CD4-positive, alpha-beta T cell treated with Interleukin-12 subunit alpha and Interleukin-12 subunit beta, for 1 hour (primary cell): ENCODE results near the gene FBXO40.
"Not testable (repeated sequence)": the region's sequence is repeated elsewhere in the genome, so short reads cannot be mapped to it uniquely, and the experiment has no call there.

Source experiments
- DNase-seq: peaks from one replicate; pipeline ENCODE4 v3.0.0-alpha.2; 2020

Gene FBXO40, protein sequence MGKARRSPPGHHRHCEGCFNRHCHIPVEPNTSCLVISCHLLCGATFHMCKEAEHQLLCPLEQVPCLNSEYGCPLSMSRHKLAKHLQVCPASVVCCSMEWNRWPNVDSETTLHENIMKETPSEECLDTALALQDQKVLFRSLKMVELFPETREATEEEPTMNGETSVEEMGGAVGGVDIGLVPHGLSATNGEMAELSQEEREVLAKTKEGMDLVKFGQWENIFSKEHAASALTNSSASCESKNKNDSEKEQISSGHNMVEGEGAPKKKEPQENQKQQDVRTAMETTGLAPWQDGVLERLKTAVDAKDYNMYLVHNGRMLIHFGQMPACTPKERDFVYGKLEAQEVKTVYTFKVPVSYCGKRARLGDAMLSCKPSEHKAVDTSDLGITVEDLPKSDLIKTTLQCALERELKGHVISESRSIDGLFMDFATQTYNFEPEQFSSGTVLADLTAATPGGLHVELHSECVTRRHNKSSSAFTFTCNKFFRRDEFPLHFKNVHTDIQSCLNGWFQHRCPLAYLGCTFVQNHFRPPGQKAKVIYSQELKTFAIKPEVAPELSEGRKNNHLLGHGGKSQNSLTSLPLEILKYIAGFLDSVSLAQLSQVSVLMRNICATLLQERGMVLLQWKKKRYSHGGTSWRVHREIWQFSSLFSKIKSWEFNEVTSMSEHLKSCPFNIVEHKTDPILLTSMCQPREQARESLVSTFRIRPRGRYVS

DNA sequence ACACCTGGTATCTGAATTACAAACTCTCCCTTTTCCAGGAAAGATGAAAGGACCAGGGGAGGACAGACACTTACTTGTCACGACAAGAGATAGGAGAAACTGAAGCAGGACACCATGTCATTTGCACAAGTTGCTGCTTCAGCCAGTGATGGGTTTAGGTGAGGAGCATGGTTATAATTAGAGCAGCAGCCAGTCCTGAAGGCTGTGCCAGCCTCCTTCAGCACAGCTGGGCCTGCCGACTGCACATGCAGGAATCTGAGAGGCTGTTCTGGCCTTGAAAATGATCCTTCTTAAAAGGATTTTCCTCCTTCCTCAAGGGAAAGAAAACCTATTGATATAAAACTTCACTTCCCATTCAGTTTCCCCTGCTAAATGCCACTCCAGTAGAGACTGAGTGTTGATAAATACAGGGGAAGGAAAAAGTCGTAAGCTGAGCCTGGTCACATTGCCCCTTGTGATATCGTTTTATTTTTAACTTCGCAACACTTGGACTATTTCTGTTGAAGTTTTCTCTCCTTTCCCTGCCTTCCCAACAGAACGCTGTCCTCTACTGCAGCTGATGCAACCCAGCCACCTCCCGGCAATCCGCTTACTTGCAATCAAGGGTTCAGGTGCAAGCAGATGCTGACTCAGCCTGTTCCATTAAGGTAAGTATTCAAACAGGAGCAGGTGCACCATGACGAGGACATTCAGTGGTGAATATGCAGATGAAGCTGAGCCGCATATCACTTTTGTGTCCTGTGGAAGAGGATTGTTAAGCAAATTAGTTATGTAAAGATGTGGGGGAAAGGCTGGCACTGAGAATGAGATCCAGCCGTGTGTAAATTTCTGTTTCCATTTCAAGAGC, at the start of gene FBXO40:
Gene FBXO40, plus strand, starts transcription at position 524 of the 847 bp plus-strand sequence. CDS start 27,197 bp downstream, outside the sequence.
- DNase-seq, result no peak

DNA sequence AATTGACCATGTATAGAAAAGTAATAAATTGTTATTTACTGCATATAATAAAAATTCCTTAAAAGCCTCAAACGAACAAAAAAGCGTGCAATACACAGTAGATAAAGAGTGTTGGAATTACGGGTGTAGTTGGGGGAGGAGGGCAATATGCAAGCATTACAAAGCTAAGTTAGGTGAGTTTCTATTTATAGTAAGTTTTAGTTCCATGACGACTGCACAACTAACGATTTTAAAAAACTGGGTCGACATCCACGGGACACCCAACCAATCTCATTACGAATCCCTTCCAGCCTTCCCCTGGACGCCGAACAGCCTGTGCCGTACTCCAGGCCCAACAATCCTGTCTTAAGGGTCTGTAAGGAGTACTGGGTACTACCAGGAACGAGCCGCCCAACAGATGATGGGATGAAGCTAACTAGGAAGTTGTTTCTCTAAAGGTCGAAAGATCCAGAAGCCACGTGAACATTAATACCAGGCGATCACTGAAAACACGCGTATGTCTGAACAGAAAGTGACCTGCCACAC, 48.1 kb upstream of the FBXO40 start:
- DNase-seq, result no peak

DNA sequence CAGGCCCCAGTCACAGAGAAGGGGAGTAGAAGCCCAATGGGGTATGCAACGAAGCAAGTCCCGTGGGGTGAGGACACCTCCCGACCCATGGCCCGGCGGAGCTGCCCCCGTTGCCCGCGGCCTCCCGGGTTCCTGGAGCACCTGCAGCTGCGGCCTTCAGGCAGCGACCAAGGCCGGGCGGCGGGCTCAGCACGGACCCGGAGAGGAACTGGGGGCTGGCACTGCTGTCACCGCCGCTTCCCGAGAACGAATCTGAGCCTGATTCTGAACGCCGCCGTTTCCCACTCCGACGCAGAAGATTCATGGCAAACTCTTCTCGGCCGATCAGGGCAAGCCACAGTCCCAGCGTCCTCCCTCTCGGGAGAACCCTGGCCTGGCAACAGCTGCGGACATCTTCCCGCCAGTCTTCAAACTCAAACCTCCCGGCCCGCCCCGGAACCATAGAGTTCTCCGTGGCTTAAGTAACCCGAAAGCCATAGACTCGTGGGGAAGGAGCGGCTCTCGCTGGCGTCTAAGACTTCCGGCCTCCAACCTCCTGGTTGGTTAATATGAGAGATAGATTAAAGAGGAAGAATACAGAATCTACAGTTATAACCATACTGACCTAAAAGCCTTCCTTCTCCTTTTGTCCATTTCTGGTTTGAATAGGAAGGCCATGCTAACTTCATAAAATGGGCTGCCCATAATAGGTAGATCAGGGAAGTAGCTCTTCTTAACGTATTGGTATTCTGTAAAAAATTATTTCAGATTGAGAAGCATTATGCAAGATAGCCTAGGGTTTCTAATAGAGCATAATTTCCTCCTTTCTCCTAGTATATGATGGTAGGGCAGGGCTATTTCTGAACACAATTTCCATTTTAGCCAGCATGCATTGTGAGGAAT, 47.4 kb upstream of the FBXO40 start, which contains the start of gene POLQ:
Gene POLQ, minus strand, starts transcription at position 415 of the 882 bp plus-strand sequence. Its CDS starts 111 bp downstream, at position 304.
- DNase-seq, result peak; percentile 90

DNA sequence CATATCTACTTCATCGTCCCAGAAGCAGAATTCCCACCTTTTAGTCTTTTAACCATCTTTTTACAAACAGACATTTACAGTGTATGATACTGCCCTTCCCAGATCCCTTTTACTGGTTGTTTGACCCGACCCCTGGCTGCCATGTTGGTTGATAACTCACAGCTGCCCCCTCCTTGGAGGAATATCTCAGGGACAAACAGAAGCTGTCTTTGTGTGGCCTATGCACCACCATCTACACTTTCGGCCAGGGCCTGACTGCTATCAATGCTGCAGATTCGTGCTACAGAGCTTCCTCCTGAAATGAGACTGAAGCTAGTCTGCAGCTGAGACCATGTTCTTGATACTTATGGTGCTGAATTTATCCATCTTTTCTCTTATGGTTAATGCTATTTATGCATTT, 40.8 kb upstream of the FBXO40 start:
- no peak for DNase-seq

DNA sequence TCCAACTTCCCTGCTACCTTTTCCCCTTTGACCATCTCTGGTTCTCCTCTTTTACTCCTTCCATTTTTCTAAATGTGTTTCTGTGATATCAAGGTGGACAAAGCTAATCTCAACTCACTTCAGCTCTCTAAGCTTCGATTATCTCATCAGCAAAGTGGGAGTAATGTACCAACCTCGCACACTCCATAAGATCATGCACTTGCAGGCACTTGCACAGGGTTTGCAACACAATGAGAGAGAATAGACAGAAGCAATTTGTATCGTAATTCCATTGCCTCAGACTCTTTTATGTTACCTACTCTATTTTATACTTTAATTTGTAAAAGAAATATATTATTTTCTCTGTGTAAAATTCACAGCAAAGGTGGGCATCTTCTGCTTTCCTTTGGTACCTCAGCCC, 40.4 kb upstream of the FBXO40 start:
- DNase-seq, result no peak

DNA sequence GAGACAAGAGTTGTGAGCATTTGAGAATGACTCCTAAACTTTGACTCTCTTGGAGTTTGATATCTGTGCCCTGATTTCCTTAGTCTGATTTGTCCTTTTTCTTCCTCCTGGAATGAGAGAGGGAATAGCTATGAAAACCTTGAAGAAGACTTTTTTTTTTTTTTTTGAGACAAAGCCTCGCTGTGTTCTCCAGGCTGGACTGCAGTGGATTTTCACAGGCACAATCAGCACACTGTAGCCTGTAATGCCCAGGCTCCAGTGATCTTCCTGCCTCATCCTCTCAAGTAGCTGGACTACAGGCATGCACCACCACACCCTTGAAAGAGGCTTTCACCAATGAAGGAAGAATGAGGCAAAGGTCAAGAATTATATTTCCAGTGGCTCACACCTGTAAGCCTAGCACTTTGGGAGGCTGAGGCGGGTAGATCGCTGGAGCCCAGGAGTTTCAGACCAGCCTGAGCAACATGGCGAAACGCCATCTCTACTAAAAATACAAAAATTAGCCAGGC, 35.7 kb upstream of the FBXO40 start:
- DNase-seq, result no peak

DNA sequence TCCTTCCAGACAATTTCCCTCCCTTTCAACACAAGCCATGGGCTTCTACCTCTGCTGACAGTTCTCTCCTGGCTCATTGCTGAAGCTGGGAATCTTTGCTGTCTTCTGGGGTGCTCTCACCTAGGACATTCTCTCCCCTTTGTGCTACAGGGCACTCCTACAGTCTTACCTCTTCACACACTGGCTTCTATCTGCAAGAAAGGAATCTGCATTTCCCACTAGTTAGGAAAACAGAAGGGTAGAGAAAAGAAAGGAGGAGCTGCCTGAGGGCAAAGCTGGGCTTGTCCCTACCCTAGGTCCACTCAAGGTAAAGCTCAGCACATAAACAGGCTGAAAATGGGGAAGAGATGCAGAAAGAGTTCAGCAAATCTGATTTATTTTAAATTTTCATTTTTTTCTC, 31.0 kb upstream of the FBXO40 start:
- no peak for DNase-seq

DNA sequence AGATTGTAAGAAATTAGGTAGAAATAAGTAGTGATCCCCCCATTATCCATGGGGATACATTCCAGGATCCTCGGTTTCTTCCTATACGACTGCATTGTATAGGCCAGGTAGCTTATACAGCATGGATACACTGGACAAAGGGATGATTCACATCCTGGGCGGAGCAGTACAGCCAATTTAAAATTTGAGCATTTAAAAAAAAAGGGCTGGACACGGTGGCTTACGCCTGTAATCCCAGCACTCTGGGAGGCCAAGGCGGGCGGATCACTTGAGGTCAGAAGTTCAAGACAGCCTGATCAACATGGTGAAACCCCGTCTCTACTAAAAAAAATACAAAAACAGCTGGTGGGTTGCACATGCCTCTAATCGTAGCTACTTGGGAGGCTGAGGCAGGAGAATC, 26.4 kb upstream of the FBXO40 start:
- no peak for DNase-seq

DNA sequence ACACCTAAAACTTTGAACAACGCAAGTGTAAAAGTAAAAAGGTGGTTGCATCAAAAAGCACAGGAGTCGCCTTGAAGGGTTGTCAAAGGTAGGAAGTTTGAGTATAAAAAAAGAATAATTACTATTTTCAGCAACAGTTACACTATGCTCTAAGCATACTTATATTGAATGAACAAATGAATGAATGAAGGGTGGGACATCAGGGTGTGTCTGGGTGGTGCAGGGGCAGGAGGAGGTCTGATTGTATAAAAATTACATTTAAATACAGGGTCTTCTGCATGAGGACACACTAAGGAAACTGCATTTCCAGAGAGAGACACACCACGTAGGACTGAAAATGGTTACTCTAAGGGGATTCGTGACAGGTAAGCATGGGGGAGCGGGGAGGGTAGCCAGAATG, 25.5 kb upstream of the FBXO40 start, which contains the start of gene ARGFX:
Gene ARGFX, plus strand, starts transcription at position 301 of the 400 bp plus-strand sequence. CDS start 2,765 bp downstream, outside the sequence.
- no peak for DNase-seq

DNA sequence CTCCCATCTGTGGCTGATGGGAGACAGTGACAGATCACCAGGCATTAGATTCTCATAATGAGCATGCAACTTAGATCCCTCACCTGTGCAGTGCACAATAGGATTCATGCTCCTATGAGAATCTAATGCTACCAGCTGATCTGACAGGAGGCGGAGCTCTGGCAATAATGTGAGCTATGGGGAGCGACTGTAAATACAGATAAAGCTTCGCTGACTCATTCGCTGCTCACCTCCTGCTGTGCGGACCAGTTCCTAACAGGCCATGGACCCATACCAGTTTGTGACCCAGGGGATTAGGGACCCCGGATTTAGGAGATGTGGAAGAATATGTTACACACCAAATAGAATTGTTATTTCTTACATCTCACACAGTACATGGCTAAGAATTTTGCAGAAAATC, 18.7 kb upstream of the FBXO40 start:
- no peak for DNase-seq

DNA sequence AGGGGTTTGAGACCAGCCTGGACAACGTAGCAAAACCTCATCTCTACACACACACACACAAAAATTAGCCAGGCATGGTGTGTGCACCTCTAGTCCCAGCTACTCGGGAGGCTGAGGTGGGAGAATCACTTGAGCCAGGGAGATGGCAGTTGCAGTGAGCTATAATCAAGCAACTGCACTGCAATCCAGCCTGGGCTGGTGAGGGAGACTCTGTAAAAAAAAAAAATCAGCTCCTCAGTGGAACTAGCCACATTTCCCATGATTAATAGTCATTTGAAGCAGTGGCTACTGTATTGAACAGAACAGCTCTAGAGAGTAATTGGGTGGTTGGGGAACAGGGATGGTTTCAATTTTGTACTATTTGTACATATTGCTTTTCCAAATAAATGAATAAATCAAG, 11.5 kb upstream of the FBXO40 start:
- DNase-seq, result no peak

DNA sequence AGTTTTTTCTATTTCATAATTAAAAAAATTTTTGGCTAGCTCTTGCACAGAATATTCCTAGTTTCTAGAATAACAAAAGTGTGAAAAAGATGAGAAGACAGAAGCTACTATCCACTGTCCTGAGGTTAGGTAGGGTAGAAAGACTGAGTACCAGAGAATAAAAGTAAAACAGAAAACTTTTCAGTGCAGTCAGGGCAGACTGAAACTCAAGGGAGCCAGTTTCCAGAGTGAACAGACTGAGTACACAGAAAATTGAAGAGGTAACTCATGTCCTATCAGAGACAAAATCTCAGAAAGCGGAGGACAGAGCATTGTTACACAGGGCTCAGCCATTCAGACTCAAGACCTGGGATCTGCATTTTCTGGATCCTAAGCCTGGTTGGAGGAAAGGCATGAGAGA, 8.8 kb upstream of the FBXO40 start:
- DNase-seq, result no peak

DNA sequence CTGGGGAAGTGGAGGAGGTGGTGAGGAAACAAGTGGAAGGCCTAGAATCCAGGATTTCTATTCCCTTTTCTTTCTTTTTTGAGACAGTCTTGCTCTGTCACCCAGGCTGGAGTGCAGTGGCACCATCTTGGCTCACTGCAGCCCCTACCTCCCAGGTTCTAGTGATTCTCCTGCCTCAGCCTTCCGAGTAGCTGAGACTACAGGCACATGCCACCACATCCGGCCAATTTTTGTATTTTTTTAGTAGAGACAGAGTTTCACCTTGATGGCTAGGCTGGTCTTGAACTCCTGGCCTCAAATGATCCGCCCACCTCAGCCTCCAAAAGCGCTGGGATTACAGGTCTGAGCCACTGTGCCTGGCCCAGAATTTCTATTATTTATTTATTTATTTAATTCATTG, 627 bp downstream of the FBXO40 start:
- not testable (repeated sequence) for DNase-seq

DNA sequence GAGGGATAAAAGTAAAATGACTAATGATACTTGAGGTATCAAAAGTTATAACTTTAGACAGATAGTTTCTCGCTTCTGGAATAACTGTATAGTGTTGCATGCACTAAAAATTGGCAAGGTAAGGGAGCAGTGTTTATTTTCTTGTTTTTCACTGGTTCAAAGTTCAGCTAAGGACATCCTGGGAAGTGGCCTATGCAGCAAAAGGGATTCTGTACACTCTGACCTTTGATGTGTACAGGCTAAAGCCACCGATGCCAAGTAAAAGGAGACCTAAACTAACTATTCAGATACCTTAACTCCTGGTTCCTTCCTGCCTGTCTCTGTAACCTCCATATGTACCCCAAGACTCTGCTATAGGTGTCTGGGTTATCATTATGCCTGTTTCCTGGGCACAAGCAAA, 1.7 kb downstream of the FBXO40 start:
- no peak for DNase-seq

DNA sequence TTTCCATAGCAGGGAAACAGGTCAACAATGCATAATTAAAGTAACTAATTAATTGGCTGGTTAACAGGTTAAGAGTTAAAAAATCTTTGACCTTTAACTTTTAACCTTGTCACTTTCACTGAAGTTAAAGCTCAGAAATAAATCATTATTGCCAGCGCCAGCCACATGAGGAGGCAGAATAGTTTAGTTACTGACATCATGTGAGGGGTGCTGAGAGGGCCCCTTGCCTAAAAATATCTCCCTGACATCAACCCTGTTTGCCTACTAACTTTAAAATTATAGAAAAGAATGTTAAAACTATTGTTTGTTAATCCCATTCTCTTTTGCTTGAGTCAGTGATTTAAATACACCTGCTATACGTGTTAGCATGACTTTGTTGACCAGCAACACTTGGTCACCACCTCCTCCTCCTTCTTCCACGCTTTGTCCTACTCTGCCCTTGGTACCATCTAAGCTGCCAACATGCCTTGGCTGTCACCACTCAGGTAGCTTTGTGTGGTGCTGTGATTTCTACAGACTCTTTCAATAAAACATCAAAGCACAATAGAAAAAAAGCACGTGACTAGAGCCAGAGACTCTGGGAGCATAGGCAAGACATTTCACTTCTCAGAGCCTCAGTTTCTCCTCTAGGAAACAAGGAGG, 2.7 kb downstream of the FBXO40 start:
- no peak for DNase-seq

DNA sequence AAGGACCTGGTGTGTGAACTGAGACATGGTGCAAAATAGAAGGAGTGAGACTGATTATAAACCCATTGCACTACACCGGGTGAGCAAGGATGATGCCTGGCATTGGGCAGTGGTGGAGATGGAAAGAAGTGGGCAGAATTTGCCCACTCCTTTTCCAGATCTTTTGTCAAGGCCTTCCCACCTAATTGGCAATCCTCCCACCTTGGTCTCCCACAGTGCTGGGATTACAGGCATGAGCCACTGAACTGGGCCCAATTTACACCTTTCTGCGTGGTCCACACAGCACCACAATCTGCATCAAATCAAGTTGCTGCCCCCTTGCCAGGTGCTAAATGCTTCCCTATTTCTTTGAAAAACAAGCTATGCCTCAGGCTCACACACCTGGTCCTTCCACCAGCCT, 5.4 kb downstream of the FBXO40 start:
- DNase-seq, result no peak

DNA sequence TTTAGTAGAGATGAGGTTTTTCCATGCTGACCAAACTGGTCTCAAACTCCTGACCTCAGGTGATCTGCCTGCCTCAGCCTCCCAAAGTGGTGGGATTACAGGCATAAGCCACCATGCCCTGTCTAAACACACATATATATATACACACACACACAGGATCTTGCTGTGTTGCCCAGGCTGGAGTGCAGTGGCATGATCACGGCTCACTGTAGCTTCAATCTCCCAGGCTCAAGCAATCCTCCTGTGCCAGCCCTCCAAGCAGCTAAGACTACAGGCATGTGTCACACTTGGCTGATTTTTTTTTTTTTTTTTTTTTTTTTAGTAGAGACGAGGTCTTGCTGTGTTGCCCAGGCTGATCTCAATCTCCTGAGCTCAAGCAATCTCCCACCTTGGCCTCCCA, 6.7 kb downstream of the FBXO40 start:
- not testable (repeated sequence) for DNase-seq

DNA sequence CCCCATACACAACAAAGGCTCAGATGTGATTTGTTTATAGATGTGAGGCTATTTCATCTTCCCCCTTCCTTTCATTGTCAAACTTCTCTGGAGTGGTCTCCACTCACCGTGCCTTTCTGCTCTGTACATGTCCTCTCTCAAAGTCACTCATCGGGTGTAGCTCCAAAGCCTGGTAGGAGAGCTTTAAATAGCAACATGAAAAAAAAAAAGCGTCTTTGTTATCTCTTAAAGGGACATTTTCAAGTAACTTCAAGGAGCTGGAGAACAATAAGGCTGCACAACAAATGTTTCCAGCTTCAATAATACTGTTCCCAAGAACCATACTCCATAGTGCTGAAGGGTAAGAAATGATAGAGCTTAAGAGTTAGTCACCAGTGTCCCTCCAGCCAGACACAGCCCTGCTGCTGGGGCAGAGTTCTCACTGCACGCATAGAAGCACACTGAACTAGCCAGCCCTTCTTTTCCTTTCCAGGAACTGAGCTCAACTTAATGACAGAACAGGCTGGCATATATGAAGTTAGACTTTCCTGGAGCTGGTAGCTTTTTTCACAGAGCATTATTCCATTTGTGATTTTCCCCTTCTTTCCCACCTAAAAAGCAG, 8.1 kb downstream of the FBXO40 start:
- no peak for DNase-seq

DNA sequence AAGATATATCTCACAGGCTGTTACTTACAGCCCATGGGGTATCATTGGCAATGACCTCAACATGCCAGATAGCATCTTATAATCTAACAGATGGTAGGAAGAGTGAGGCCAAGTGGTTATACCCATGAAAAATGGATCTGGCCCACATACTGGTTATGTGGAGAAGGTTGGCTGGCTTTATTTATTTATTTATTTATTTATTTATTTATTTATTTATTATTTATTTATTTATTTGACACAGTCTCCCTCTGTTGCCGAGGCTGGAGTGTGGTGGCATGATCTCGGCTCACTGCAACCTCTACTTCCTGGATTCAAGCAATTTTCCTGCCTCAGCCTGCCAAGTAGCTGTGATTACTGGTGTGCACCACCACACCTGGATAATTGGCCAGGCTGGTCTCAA, 11.6 kb downstream of the FBXO40 start:
- DNase-seq, result no peak

DNA sequence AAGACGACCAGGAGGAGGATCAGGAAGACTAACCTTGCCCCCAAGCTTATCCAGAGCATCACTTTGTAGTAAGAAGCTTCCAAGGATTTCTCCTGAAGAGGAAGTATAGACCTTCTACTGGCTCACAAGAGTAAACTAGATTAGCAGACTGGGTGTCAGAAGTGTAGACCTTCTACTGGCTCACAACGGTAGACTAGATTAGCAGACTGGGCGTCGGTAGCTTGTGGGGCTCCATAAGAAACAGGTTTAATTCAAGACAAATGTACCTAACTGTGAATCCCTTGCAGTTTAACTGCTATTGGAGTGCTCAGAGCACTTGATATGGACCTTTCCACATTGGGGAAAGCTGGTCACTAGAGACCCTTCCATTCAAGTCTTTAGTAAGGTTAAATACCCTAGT, 12.9 kb downstream of the FBXO40 start:
- no peak for DNase-seq

DNA sequence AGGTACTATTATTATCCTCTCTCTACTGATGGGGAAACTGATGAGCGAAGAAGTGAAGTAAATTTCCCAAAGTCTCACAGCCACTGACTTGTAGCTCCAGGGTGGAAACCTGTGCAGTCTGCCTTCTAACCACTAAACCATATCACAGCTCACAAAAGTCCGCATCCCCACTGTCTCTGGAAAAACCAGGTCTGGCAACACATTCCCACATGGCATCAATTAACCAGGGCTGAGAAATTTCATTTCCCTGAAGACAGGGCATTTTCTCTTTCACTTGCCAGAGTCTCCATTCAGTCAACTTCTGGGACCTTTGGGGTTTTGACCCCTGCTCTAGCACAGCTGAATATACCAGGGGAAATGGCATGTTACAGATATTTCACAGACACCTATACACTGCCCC, 26.5 kb downstream of the FBXO40 start:
- DNase-seq, result no peak
